GM12892 (cell line): Measurements from ENCODE around the gene GNAQ.

Experiments used
- POLR2A ChIP-seq: IDR thresholded peaks from 2 replicates; pipeline ENCODE4 v1.6.1; 2011; ENCODE audit warnings: low read depth, low read length, control low read depth
- TAF1 ChIP-seq: IDR thresholded peaks from 2 replicates; pipeline ENCODE4 v1.6.1; 2011; ENCODE audit warnings: low read depth, mild to moderate bottlenecking, control low read depth, low read length, borderline replicate concordance

- TF ChIP-seq TAF1: no peak
- TF ChIP-seq POLR2A: no peak
These were observed 6.4 kb downstream of the GNAQ start for GRCh38 chr9:78025186-78025585.
